GM18519 (cell line): ENCODE measurements around the gene ADISSP.

Experiments
- ATAC-seq: cut with Tn5 transposase; IDR thresholded peaks from one replicate; pipeline ENCODE4 v1.9.1; 2021; ENCODE audit warnings: mild to moderate bottlenecking, moderate library complexity; ENCODE audit not compliant: unreplicated experiment, low FRiP score

Gene ADISSP

DNA sequence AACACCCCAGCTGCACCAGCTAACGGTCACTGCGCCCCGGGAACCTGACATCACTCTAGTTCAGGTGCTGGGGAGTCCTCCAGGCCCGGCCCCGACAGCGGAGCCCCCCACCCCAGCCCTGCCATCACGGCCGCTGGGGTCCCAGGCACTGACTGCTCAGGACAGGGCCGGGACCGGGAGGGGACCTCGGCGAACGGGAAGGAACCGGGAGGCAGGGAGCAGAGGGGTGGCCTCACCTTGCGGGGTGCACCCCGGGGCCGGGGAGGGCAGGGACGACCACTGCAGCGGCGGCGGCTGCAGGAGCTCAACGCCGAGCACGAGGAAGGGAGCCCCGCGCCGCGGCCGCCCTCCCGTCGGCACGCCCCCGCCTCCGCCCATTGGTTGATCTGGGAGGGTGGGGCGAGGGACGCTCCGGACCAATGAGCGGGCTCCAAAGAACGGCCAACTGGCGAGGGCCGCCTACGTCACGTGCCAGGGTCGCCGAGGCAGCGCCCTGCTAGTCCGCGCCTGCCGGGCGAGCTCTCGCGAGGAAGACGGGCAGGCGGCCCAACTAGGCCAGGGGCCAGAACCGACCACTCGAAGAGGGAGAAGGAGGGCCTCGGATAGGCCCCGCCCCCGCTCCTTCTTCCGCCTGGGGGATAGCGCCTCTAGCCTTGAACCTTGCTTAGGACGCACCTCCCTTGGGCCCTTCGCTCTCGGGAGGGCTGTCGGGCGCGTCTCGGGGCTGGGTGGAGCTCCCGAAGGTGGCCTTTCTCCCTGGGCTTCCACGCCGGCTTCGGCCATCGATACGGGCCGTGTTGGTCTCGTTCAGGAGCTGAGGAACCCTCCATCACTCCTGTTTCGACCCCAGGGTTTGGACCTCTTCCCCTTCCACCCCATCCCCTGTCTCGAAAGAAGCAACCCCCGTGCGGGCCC, at the start of gene ADISSP:
Gene ADISSP (minus strand): TSS at position 327 of the 915 bp plus-strand sequence. CDS start 7,653 bp downstream, outside the sequence.
- ATAC-seq, result peak; percentile 90

GRCh38 chr20:3815703-3816315, 48.3 kb upstream of the ADISSP start:
- no peak for ATAC-seq

GRCh38 chr20:3814928-3815495, 47.5 kb upstream of the ADISSP start:
- ATAC-seq, result no peak

- ATAC-seq, result no peak
Observed at GRCh38 chr20:3813848-3814581, 46.5 kb upstream of the ADISSP start.

- no peak for ATAC-seq
Observed at GRCh38 chr20:3812975-3813847, 45.7 kb upstream of the ADISSP start.

DNA sequence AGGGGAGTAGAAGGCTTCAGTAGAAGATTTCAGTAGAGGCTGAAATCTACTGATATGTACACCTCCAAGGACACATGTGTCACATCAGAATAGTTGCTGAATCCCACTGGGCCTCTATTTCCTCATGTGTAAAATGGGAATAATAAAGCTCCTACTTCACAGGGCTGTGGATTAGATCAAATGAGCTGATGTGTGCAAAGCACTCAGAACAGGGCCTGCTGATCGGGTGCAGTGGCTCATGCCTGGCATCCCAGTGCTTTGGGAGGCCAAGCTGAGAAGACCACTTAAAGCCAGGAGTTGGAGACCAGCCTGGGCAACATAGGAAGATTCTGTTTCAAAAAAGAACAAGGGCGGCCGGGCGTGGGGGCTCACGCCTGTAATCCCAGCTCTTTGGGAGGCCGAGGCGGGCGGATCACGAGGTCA, 44.7 kb upstream of the ADISSP start:
- ATAC-seq, result no peak

- no peak for ATAC-seq
Observed at GRCh38 chr20:3811467-3812258, 44.1 kb upstream of the ADISSP start.

GRCh38 chr20:3808544-3808943, 41.0 kb upstream of the ADISSP start:
- no peak for ATAC-seq

DNA sequence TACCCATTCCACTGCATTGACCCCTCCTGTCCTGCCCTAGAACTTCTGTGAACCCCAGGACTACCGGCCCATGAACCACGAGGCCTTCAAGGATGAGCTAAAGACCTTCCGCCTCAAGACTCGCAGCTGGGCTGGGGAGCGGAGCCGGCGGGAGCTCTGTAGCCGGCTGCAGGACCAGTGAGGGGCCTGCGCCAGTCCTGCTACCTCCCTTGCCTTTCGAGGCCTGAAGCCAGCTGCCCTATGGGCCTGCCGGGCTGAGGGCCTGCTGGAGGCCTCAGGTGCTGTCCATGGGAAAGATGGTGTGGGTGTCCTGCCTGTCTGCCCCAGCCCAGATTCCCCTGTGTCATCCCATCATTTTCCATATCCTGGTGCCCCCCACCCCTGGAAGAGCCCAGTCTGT, 37.2 kb upstream of the ADISSP start:
- ATAC-seq, result no peak

- no peak for ATAC-seq
Observed at GRCh38 chr20:3804254-3804751, 36.8 kb upstream of the ADISSP start.

GRCh38 chr20:3803854-3804253, 36.3 kb upstream of the ADISSP start:
- ATAC-seq, result no peak

- ATAC-seq, result no peak
Observed at GRCh38 chr20:3803289-3803688, 35.7 kb upstream of the ADISSP start.

GRCh38 chr20:3802524-3803239, 35.1 kb upstream of the ADISSP start:
- no peak for ATAC-seq

DNA sequence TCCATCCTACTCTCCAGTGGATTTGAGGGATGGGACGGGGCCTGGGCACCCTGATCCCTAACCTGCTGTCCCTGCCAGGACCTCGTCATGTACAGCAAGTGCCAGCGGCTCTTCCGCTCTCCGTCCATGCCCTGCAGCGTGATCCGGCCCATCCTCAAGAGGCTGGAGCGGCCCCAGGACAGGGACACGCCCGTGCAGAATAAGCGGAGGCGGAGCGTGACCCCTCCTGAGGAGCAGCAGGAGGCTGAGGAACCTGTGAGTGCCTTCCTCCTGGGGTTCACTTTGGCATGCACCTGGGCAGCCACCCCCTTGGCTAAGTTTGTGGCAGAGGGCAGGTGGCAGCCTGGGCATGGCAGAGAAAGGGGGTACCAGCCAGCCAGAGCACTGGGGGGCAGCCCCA, 34.3 kb upstream of the ADISSP start:
- ATAC-seq, result no peak

DNA sequence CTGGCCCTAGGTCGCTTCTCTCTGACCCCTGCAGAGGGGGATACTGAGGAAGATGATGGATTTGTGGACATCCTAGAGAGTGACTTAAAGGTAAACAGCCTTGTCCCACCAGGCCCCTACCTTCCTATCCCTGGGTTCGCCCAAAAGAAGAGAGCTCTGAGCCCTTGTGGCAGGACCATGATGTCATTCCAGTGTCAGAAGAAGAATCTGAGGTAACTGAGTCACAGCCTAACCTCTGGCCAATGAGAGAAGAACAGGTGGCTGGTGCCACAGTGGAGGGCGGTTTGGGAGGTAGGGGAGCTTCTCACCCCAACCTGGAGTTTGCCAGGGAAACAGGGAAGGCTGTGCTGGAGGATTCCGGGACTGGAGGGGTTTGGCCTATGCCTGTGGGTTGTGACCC, 33.7 kb upstream of the ADISSP start:
- ATAC-seq, result no peak

DNA sequence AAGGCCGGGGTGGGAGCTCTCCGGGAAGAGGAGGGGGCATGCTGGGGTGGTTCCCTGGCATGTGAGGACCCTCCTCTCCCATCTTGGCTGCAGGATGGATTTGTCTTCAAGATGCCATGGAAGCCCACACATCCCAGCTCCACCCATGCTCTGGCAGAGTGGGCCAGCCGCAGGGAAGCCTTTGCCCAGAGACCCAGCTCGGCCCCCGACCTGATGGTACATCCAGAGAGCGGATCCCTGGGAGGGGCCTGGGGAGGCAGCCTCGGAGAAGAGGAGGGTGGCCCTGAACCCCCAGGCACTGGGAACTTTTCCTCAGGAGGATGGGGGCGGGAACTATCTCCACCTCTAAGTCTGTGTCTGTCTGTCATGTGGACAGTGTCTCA, 33.3 kb upstream of the ADISSP start:
- no peak for ATAC-seq

DNA sequence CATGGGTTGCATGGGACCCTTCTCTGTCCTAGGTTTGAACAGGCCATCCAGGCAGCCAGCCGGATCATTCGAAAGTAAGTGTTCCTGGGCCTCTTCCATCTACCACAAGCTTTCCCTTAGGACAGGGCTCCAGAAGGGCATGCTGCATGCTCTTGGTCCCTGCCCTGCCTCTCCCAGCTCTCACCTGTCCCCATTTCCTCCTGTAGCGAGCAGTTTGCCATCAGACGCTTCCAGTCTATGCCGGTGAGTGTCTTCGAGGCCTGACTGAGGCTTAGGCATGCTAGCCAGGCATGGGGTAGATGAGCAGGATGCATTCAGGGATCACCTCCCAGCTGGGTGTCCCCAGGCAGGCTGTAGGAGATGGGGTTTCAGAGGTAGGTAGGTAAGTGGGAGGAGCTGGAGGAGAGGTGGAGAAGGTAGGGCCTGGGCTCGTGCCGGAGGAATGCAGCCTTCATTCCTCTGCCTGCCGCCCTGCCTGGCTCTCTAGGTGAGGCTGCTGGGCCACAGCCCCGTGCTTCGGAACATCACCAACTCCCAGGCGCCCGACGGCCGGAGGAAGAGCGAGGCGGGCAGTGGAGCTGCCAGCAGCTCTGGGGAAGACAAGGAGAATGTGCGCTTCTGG, 32.8 kb upstream of the ADISSP start:
- ATAC-seq, result no peak

- no peak for ATAC-seq
Observed at GRCh38 chr20:3798908-3799248, 31.3 kb upstream of the ADISSP start.
